ENCODE results near the gene DISC1. TPM values are rescaled to one million over a fixed set of nuclear protein-coding genes. Genes with fewer than 3 reads are reported as not detected.

DISC1 gene
- total RNA-seq, 2 experiments from 2014 or later = 19.8 to 20.0 TPM

DNA sequence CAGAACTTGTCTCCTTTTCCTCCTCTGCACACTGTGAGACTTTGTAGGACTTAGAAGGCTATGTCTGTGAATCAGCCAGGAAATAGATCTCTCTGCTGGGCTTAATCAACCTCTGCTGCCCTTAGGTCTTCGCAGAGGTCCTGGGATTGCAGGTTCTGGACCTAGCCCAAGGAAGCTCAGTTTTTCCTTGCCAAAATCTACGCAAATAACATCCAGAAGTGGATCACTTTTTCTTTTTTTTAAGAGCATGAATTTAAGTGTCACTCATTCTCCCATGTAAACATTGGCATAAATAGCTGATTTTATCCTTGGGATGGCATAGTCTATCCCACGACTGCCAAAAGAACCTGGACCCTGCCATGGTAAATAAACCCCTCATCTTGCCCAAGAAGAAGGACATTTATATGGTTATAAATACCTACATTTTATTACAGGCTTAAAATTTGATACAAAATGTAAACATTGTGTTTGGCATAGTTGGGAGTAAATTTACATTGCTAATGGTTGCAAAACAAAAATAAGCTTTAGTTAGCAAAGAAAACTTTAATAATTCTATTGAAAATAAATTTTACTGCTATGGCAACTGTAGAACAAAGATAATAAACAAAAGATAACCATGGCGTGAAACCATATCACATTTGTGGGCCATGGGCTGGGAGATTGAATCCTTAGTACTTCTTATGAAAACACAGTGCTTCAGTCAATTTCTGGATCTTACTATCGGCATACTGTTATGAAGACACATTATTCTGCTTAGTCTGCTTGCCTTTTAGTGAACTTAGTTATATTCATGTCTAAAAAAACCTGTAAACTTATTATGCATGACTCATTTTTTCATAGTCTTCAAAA, 24.5 kb upstream of the DISC1 start:
- no peaks in the 10 kb centered on the region for H3K9me3 Mint-ChIP-seq
- no peak for ATAC-seq (ENCODE audit: poor library complexity)
- POLR2A ChIA-PET = interaction anchor here (0.7 kb wide), 1 partner anchor 252 kb away, joined by 3 read pairs; no protein-coding TSS in a partner anchor

DNA sequence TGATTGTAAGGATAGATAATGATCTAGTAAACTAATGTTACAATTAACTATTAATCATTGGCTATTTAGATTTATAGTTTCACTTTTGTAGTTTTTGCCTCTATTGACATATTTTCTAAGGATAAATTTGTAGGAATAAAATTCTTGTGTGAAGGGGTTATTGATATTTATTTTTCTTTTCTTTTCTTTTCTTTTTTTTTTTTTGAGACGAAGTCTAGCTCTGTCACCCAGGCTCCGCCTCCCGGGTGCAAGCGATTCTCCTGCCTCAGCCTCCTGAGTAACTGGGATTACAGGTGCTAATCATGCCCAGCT, 24.0 kb upstream of the DISC1 start:
- Histone ChIP-seq H3K4me3 (ENCODE audit: low read length) (no peak overlapping the region), H3K27ac (ENCODE audit: low read depth in 1 of 2, low read length in 2 of 2) (no peak overlapping the region), H3K4me1 (ENCODE audit: insufficient read depth, low read length) (peaks cover 4% of the 10 kb centered on the region), H3K36me3 (ENCODE audit: insufficient read depth, low read length) (no peaks in the 10 kb centered on the region), H3K9me3 (ENCODE audit: control insufficient read depth in 1 of 2, insufficient read depth in 1 of 2, low read length in 2 of 2) (no peaks in the 10 kb centered on the region), H3K27me3 (ENCODE audit: control insufficient read depth in 1 of 2, insufficient read depth in 2 of 2, low read length in 2 of 2) (no peaks in the 10 kb centered on the region)
- DNase-seq (no peak), ATAC-seq (ENCODE audit: poor library complexity) (no peak)
- intact Hi-C loops (cut with DNase I, micrococcal nuclease) = loop anchor here in 1 of 2 experiments (1.0 to 5.0 kb wide), 2 partner anchors 179 to 360 kb away; partner anchors contain the start of gene GNPAT
- ChIA-PET CTCF (no interaction called here), POLR2A (interaction anchor here (0.7 kb wide), 1 partner anchor 253 kb away, joined by 3 read pairs; no protein-coding TSS in a partner anchor)
- Mint-ChIP-seq H3K4me1 (ENCODE audit: low read depth) (peaks cover 10% of the 10 kb centered on the region), H3K27me3 (no peaks in the 10 kb centered on the region), H3K9me3 (no peaks in the 10 kb centered on the region), H3K36me3 (ENCODE audit: low read depth) (no peaks in the 10 kb centered on the region), H3K27ac (no peak overlapping the region), H3K4me3 (peak overlapping the region; percentile 46)
- TF ChIP-seq, protein P1, sequence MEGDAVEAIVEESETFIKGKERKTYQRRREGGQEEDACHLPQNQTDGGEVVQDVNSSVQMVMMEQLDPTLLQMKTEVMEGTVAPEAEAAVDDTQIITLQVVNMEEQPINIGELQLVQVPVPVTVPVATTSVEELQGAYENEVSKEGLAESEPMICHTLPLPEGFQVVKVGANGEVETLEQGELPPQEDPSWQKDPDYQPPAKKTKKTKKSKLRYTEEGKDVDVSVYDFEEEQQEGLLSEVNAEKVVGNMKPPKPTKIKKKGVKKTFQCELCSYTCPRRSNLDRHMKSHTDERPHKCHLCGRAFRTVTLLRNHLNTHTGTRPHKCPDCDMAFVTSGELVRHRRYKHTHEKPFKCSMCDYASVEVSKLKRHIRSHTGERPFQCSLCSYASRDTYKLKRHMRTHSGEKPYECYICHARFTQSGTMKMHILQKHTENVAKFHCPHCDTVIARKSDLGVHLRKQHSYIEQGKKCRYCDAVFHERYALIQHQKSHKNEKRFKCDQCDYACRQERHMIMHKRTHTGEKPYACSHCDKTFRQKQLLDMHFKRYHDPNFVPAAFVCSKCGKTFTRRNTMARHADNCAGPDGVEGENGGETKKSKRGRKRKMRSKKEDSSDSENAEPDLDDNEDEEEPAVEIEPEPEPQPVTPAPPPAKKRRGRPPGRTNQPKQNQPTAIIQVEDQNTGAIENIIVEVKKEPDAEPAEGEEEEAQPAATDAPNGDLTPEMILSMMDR (IDR thresholded peaks at IDR 0.05) = no peak

More for the DNA sequence above, 24.5 kb upstream of the DISC1 start:
- CTCF ChIA-PET = interaction anchor here (0.9 to 1.7 kb wide), 2 partner anchors 25 to 245 kb away, joined by 3 to 4 read pairs; no protein-coding TSS in a partner anchor
- intact Hi-C loops (cut with DNase I, micrococcal nuclease) = loop anchor here in 1 of 2 experiments (1.0 to 5.0 kb wide), 3 partner anchors 179 to 360 kb away; partner anchors contain the start of gene GNPAT
- H3K4me1 Mint-ChIP-seq (ENCODE audit: low read depth) = peaks cover 10% of the 10 kb centered on the region
- no peak overlapping the region for H3K27ac ChIP-seq (ENCODE audit: low read depth in 1 of 2, low read length in 2 of 2)
- H3K4me3 Mint-ChIP-seq = peak overlapping the region; percentile 46
- no peaks in the 10 kb centered on the region for H3K36me3 Mint-ChIP-seq (ENCODE audit: low read depth)
- no peak for DNase-seq
- H3K27me3 Mint-ChIP-seq = no peaks in the 10 kb centered on the region
- H3K36me3 ChIP-seq (ENCODE audit: insufficient read depth, low read length) = no peaks in the 10 kb centered on the region
- no peak overlapping the region for H3K4me3 ChIP-seq (ENCODE audit: low read length)
- H3K9me3 ChIP-seq (ENCODE audit: control insufficient read depth in 1 of 2, insufficient read depth in 1 of 2, low read length in 2 of 2) = no peaks in the 10 kb centered on the region
- H3K27me3 ChIP-seq (ENCODE audit: control insufficient read depth in 1 of 2, insufficient read depth in 2 of 2, low read length in 2 of 2) = no peaks in the 10 kb centered on the region
- H3K4me1 ChIP-seq (ENCODE audit: insufficient read depth, low read length) = peaks cover 4% of the 10 kb centered on the region
- TF ChIP-seq, protein P1 (IDR thresholded peaks at IDR 0.05) = no peak
- H3K27ac Mint-ChIP-seq = no peak overlapping the region

DNA sequence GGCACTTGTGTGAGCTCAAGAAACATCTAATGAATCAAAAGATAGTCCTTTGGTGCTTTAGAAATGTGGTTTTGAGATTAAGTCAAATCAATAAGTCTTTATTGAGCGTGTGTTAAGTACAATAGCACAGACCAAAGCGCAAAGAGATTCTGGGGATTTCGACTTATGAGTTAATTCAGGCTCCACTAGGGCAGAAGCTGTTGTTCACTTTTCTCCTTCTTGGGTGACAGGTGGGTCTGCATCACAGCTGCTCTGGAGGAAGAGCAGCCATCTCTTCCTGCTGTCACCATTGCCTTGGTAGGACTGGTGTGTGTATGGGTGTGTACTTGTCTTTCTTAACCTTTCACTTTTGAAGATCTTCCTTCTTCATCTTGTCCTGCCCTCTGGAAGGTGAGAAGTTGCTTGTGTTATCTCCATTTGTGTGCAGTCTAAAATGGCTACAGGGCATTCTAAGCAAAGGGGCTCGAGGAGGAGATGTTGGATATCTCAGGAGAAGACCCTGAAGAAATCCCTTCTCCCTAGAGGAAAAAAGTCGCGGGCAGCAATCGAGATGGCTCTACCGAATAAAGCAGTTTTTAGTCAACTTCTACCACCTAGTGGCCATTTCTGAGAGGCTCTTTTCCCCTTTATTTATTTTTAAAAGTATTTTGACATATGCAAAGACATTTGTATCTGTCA, 22.9 kb upstream of the DISC1 start:
- H3K4me3 ChIP-seq (ENCODE audit: low read length) = peak overlapping the region; percentile 57
- H3K27ac ChIP-seq (ENCODE audit: low read depth in 1 of 2, low read length in 2 of 2) = peak overlapping the region in 1 of 2 donors; percentile 2
- no peaks in the 10 kb centered on the region for H3K36me3 ChIP-seq (ENCODE audit: insufficient read depth, low read length)
- TF ChIP-seq, protein P1 (IDR thresholded peaks at IDR 0.05) = peak; percentile 84
- DNase-seq (peak in 10 of 14 experiments; percentile 3 to 75 (median 34)), ATAC-seq (ENCODE audit: poor library complexity) (peak; percentile 93)
- intact Hi-C loops (cut with DNase I, micrococcal nuclease) = loop anchor here (1.0 to 5.0 kb wide), 3 partner anchors 245 to 361 kb away; partner anchors contain the start of gene GNPAT (in 1 of the 2)
- H3K9me3 Mint-ChIP-seq = no peaks in the 10 kb centered on the region
- no peaks in the 10 kb centered on the region for H3K27me3 ChIP-seq (ENCODE audit: control insufficient read depth in 1 of 2, insufficient read depth in 2 of 2, low read length in 2 of 2)
- H3K36me3 Mint-ChIP-seq (ENCODE audit: low read depth) = no peaks in the 10 kb centered on the region
- ChIA-PET POLR2A (interaction anchor here (1.2 to 1.3 kb wide), 3 partner anchors 8 to 266 kb away, joined by 4 read pairs; partner anchors contain the start of genes EXOC8 and SPRTN), CTCF (interaction anchor here (0.6 to 1.2 kb wide), 4 partner anchors 15 to 1262 kb away, joined by 3 to 4 read pairs (median 3); no protein-coding TSS in a partner anchor)
- peaks cover 10% of the 10 kb centered on the region for H3K4me1 Mint-ChIP-seq (ENCODE audit: low read depth)
- peaks cover 4% of the 10 kb centered on the region for H3K4me1 ChIP-seq (ENCODE audit: insufficient read depth, low read length)
- no peaks in the 10 kb centered on the region for H3K9me3 ChIP-seq (ENCODE audit: control insufficient read depth in 1 of 2, insufficient read depth in 1 of 2, low read length in 2 of 2)
- H3K27me3 Mint-ChIP-seq = no peaks in the 10 kb centered on the region
- peak overlapping the region; percentile 68 for H3K27ac Mint-ChIP-seq
- peak overlapping the region; percentile 91 for H3K4me3 Mint-ChIP-seq

Data from CD4-positive, alpha-beta T cell (primary cell).